Skeletal muscle cell (primary cell): ENCODE measurements around the gene DEFB126.
"Not testable (repeated sequence)": the region's sequence is repeated elsewhere in the genome, so short reads cannot be mapped to it uniquely, and the experiment has no call there.

Source experiments
- DNase-seq: peaks from one replicate; pipeline ENCODE4 v3.0.0-alpha.2; 2010; ENCODE audit warnings: low read depth
- H3K4me3 ChIP-seq: 2 replicates; pipeline ENCODE4 v1.5.1; 2011; ENCODE audit warnings: low read depth, mild to moderate bottlenecking, control low read depth, low read length, moderate library complexity

Gene DEFB126, protein sequence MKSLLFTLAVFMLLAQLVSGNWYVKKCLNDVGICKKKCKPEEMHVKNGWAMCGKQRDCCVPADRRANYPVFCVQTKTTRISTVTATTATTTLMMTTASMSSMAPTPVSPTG

DNA sequence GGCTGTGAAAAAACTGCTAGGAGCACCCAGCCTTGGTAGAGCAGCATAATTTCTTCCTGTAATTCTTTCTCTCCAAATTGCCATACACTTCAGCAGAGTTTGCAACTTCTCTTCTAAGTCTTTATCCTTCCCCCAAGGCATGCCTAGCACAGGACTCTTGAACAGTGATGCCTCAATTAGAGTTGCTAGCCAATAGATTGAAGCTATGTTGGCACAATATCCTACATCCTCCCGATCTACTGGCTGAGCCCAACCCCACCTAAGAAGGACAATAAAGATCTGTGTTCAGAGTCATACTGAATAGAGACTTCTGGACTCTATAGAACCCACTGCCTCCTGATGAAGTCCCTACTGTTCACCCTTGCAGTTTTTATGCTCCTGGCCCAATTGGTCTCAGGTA is at the start of gene DEFB126:
DEFB126 (plus strand) TSS at position 301 of the 400 bp plus-strand sequence; CDS start at position 340, 39 bp downstream.
- no peak for DNase-seq
- H3K4me3 ChIP-seq: no peak within 1 kb of the TSS

DNA sequence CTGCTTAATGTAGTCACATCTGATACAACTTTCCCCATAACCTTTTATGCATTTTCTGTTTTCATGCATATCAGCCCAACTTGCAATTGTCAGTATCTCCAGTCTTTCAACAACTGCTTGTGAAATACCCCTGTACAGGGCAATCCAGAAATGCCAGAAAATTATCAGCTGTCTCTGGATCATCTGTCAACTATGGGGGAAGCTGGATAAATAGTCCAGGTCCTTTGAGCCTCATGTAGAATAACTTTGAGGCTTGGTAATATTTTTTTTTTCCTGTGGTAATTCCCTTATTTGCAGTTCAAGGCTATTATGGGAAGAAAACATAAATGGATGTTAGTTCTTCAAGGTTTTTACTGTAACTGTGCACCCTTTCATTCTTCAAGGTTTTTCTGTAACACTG is 48.7 kb upstream of the DEFB126 start:
- no peak for DNase-seq
- no peak overlapping the region for H3K4me3 ChIP-seq

- no peak for DNase-seq
These were observed 47.2 kb upstream of the DEFB126 start for GRCh38 chr20:95215-95614.

GRCh38 chr20:97691-98090 is 44.7 kb upstream of the DEFB126 start:
- not testable (repeated sequence) for H3K4me3 ChIP-seq, DNase-seq

More at GRCh38 chr20:95215-95614, 47.2 kb upstream of the DEFB126 start:
- no peak overlapping the region for H3K4me3 ChIP-seq

DNA sequence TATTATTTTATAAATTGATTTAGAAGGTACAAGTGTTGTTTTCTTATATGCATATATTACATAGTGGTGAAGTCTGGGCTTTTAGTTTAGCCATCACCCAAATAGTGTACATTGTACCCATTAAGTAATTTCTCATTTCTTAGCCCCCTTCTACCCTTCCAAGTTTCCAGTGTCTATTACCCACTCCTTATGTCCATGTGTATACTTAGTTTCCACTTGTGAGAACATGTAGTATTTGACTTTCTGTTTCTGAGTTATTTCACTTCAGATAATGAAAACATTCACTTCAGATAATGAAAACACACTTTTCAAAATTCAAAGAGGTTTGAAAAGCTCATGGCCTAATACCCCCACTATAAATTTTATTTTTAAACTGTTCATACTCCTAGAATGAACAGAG is 40.4 kb upstream of the DEFB126 start:
- DNase-seq: no peak
- no peak overlapping the region for H3K4me3 ChIP-seq

- H3K4me3 ChIP-seq: no peak overlapping the region
- no peak for DNase-seq
These were observed 38.9 kb upstream of the DEFB126 start for GRCh38 chr20:103456-103855.

GRCh38 chr20:112396-112795 is 30.0 kb upstream of the DEFB126 start:
- DNase-seq: no peak
- H3K4me3 ChIP-seq: no peak overlapping the region

GRCh38 chr20:117518-117917 is 24.9 kb upstream of the DEFB126 start:
- no peak for DNase-seq
- H3K4me3 ChIP-seq: no peak overlapping the region

GRCh38 chr20:129786-130323 is 12.5 kb upstream of the DEFB126 start:
- not testable (repeated sequence) for H3K4me3 ChIP-seq, DNase-seq

DNA sequence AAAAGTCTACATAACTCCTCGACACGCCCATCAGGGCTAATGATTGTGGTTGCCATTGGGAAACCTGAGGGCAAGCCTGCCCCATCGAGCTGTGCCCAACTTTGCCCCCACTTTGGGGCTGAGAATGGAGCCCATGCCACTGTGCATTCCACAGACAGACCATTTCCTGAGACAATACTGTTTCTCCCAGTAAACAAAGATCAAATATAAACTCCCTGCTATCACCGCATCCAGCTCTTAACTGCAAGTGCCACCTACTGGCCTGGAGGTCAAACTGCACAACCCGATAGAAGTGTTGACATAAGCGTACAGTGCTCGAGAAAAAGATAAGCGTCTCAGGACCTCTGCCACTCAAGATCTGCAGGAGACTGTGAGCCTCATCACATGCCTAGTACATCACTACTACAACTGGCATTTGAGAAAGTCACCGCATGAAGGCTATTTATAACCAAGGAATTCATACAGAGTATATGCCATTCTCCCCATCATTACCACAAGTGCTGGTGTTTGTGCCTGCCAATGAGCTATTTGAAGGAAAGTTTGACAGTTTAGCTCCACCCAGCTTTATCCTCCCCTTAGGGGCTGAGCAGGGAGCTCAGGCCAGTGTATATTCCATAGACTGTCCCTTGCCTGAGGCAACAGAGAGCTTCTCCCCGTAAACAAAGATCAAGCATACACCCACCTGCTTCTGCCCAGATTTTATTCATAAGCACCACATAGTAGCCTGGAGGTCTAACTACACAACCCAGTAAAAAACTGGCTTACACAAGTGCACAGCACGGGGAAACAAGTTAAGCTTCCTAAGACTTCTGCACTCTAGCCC is 4.5 kb upstream of the DEFB126 start:
- DNase-seq: no peak
- H3K4me3 ChIP-seq: no peak overlapping the region

- no peak for DNase-seq
- H3K4me3 ChIP-seq: no peak overlapping the region
These were observed 3.5 kb downstream of the DEFB126 start for GRCh38 chr20:145877-146276.

- DNase-seq: no peak
- H3K4me3 ChIP-seq: no peak overlapping the region
These were observed 9.7 kb downstream of the DEFB126 start for GRCh38 chr20:152131-152530.

DNA sequence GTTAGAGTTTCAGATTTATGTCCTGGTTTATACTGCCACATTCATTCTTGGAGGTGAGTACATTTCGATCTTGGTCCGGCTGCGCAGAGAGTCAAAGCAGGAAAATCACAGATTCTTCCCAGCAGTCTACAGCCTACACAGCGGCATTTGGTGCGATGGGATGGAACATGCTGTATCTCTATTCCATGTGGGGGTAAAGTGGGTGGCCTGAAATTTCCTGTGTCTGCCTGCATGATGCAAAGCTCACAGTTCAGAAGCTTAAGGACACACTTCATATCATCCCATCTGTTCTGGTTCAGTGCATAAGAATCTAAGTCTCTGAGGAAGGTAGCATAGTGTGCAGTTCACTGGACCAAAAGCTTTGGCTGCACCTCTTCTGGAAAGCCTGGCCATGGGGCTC is 14.8 kb downstream of the DEFB126 start, which contains the start of gene DEFB127:
DEFB127 (plus strand) TSS at position 301 of the 400 bp plus-strand sequence; CDS start at position 392, 91 bp downstream.
- no peak for DNase-seq
- H3K4me3 ChIP-seq: no peak within 1 kb of the TSS

- no peak overlapping the region for H3K4me3 ChIP-seq
- DNase-seq: no peak
These were observed 22.2 kb downstream of the DEFB126 start for GRCh38 chr20:164618-165017.

DNA sequence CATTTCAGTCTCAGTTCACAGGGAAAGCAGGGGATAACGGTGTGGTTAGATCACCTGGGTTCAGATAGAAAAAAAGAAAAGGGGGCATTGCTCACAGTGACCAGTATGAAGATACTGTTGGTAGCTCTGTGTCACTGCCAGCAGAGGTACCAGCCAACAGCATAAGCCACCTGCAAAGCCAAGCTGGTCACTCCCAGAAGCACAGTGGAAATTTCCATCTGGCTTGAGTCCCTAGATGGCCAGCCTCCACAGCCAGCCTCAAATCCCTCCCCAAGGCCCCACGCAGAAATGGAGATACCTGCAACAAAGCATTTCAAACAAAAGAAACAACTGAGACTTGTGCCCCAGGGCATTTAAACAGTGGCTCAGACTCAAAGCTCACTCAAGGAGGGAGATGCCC is 26.5 kb downstream of the DEFB126 start:
- DNase-seq: no peak
- no peak overlapping the region for H3K4me3 ChIP-seq

DNA sequence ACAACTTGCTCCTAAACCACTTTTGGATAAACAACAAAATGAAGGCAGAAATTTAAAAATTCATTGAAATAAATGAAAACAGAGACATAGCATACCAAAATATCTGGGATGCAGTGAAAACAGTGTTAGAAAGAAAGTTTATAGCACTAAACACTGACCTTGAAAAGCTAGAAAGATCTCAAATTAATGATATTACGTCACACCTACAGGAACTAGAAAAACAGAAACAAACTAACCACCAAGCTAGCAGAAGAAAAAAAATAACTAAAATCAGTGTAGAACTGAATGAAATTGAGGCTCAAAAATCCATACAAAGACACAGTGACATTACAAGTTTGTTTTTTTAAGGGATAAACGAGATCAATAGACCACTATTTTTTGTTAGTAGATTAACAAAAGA is 41.9 kb downstream of the DEFB126 start:
- no peak for DNase-seq

DNA sequence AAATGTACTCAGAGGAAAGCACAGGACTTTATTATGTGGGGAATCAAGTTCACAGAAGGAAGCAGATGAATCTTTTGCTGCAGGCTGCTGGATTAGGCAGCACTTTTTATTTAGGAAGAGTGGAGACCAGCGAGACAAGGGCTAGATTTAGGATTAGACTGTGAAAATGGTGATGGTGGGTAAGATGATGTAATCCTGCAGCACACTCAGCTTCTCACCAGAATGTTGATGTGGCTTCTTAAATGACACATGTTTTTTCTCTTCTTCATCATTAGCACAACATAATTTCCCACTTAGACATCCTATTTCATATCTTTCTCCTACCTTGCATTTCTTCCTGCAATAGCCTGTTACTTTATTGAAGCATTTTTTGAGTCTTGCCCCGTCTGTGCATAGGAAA is 45.3 kb downstream of the DEFB126 start:
- no peak for DNase-seq
- H3K4me3 ChIP-seq: no peak overlapping the region

More for the DNA sequence above, 41.9 kb downstream of the DEFB126 start:
- H3K4me3 ChIP-seq: no peak overlapping the region

DNA sequence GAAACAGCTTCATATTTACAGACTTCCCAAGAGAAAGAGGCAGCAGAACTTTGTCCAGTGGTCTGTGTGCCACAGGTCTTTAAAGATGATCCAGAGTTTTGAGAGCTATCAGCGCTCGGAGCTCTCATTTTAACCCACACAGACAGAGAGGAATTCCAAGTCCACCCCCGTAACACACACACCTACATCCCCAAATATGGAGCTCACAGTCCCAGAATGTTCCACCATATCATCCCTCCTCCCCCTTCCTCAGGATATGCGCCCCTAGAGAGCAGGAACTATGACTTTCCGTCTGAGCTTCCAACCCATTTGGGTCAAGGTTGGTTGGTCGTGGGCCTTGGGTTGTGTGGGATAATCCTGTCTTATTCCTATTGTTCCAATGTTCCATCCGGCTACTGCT is 47.2 kb downstream of the DEFB126 start, which contains the start of gene DEFB128:
DEFB128 (minus strand) TSS at position 101 of the 400 bp plus-strand sequence; CDS start at position 13, 88 bp downstream.
- no peak within 1 kb of the TSS for H3K4me3 ChIP-seq
- DNase-seq: no peak
